HUES6 (cell line): ENCODE results near the gene PBX3.

Experiments used
- H3K27ac ChIP-seq: 2 replicates; pipeline ENCODE4 v1.7.0; 2013; ENCODE audit warnings: low read depth, mild to moderate bottlenecking, low read length, inconsistent platforms
- H3K27me3 ChIP-seq: 2 replicates; pipeline ENCODE4 v1.6.1; 2013; ENCODE audit warnings: low read length; ENCODE audit not compliant: control insufficient read depth, insufficient read depth
- H3K36me3 ChIP-seq: 2 replicates; pipeline ENCODE4 v1.6.1; 2013; ENCODE audit warnings: low read length; ENCODE audit not compliant: control insufficient read depth, insufficient read depth
- H3K4me1 ChIP-seq: 2 replicates; pipeline ENCODE4 v1.6.1; 2013; ENCODE audit warnings: low read length; ENCODE audit not compliant: control insufficient read depth, insufficient read depth
- H3K4me3 ChIP-seq: 2 replicates; pipeline ENCODE4 v1.5.1; 2013; ENCODE audit warnings: low read depth, low read length
- H3K9ac ChIP-seq: one replicate; pipeline ENCODE4 v1.6.1; 2013; ENCODE audit warnings: mild to moderate bottlenecking, low read length
- H3K9me3 ChIP-seq: 2 replicates; pipeline ENCODE4 v1.6.1; 2013; ENCODE audit warnings: low read depth, low read length; ENCODE audit not compliant: control insufficient read depth, insufficient read depth

PBX3 gene

DNA sequence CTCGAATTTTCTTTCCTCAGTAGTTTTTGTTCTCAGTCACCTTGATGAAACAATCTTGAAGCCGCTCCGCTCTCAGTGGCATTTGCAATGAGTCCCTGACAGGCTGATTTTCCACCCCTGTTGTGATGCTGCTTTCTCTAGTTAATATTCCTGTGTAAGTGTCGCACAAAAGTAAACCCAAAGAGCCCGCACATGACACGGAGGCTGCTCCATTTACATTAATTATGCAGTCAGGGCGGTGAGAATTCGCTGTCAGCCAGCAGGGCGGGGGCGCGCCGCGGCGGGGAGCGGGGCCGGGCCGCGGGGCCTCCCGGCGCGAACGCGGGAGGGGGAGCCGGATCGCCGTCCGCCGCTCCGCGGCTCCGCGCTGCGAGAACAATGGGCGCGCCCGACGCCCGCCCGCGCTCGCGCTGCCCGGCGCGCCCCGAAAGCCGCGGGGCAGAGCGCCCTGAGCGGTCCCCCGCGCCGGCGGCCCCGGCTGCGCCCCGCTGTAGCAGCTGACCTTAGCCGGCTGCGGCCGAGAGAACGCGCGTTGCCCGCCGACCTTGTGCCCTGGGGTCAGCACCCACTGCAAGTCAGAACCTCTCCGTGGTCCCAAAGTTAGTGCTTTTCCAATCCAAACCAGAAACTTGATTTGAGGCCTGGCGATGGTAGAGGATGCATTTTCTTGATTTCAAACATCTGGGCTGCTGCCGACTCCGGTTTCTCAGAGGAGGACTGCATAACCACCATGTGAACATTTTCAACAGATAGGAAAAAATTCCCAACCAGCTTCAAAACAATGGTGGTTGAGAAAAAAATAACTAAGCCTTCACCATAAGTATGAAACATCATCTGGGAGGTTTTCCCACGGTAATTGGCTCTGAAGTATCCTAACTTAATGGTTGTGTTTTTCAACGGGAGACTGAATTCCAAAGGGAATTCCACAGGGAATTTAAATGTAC is 142.6 kb downstream of the PBX3 start:
- Histone ChIP-seq H3K4me3 (peak overlapping the region; percentile 69), H3K27ac (peak overlapping the region; percentile 22; the same call in 1 of the 2 replicates), H3K36me3 (no peaks in the 10 kb centered on the region), H3K9ac (peak overlapping the region; percentile 85), H3K9me3 (no peaks in the 10 kb centered on the region), H3K27me3 (no peaks in the 10 kb centered on the region), H3K4me1 (peaks cover 77% of the 10 kb centered on the region)

DNA sequence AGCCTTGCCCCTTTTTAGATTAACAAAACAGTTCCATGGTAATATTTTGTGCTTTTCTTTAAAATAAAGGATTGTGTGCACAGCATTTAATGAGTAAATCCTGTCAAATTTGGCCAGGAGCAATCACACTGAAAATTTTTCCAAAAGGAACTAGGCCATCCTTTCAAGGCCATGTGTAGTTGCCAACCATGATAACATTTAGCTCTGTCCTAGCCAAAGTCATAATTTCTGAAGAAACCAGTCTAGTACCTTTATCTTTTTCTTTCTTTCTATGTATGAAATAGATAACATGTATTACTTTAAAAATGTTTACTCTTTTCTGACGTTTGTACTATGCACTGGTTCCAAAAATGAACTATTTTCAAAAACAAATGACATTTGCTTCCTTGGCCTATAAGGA is 143.7 kb downstream of the PBX3 start:
- Histone ChIP-seq H3K36me3 (no peaks in the 10 kb centered on the region), H3K4me1 (peaks cover 71% of the 10 kb centered on the region), H3K27me3 (no peaks in the 10 kb centered on the region), H3K27ac (no peak overlapping the region), H3K9me3 (no peaks in the 10 kb centered on the region), H3K9ac (no peak overlapping the region), H3K4me3 (no peak overlapping the region)

DNA sequence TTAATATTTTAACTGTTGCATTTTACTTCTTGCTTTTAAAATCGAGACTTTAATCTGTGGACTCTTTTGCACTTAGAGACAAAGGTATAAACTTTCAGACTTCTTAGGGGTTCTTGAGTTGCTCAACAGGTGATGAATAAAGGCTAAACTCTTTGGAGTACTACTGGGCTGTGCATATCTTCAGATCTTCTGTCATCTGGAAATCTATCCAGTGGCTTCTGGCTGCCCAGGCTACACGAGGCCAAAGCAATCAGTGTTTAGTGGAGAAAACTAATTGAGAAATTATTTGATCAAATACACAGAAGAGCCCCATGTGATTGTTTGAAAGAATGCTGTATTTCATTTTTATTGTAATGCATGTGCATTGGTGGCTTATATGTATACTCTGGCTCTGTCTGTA is 146.1 kb downstream of the PBX3 start:
- peaks cover 59% of the 10 kb centered on the region for H3K4me1 ChIP-seq
- H3K27me3 ChIP-seq, result no peaks in the 10 kb centered on the region
- no peak overlapping the region for H3K9ac ChIP-seq
- H3K27ac ChIP-seq, result no peak overlapping the region
- no peaks in the 10 kb centered on the region for H3K9me3 ChIP-seq
- no peak overlapping the region for H3K4me3 ChIP-seq
- no peaks in the 10 kb centered on the region for H3K36me3 ChIP-seq

DNA sequence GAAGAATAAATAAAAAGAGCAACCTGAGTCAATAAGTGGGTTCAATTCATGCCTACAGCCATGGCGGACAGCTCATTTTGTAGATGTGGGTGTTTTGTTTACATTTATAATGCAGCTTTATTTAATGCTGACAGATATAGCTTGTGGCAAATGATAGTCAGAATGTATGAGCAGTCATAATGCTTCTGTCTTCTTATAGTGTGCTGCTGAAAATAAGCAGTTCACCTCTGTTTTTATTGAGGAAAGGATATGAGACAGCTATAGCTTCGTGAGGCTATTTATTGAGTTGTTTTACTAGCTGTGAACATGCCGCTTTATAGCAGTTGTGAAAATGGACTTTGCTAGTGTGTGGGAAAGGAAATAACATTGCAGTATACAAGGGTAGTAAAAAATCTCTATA is 147.4 kb downstream of the PBX3 start:
- no peak overlapping the region for H3K4me3 ChIP-seq
- no peaks in the 10 kb centered on the region for H3K9me3 ChIP-seq
- peaks cover 49% of the 10 kb centered on the region for H3K4me1 ChIP-seq
- no peak overlapping the region for H3K9ac ChIP-seq
- H3K27me3 ChIP-seq, result no peaks in the 10 kb centered on the region
- no peaks in the 10 kb centered on the region for H3K36me3 ChIP-seq
- H3K27ac ChIP-seq, result no peak overlapping the region

DNA sequence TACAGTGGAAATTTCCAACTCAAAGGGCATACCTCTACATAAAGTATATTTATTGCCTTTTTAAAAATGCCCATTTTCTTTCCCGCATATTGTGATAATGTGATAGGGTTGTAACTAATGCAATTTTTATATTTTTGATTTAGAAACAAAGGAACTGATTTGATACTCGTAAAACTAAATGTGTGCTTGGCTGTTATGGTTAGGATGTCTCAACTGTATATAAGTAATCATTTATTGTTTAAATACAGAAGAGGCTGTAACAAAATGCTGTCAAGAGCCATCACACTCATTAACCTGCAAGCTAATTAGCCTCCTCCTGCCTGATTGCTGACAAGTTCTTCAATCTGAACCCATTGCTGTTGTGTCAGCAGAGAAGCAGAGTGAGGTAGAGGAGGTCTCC is 149.2 kb downstream of the PBX3 start:
- no peaks in the 10 kb centered on the region for H3K9me3 ChIP-seq
- no peak overlapping the region for H3K9ac ChIP-seq
- no peak overlapping the region for H3K27ac ChIP-seq
- H3K36me3 ChIP-seq, result no peaks in the 10 kb centered on the region
- no peaks in the 10 kb centered on the region for H3K27me3 ChIP-seq
- peaks cover 38% of the 10 kb centered on the region for H3K4me1 ChIP-seq
- no peak overlapping the region for H3K4me3 ChIP-seq

DNA sequence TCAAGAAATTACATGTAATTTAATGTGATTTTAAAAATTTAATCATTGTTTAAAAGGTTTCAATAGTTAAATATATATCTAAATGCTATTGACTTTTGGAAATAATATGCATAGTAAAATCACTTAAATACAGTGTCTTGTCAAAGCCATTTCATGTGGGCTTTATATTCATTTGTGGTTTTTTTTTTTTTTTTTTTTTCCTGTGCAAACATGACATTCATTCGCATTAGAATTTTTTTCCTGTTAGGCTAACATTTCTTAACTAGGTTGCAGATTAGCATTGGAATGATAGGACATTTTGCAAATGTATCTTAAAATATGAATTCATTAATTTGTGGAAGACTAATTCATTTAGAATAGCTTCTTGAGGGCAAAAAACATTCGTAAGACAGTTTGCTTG is 149.8 kb downstream of the PBX3 start:
- no peak overlapping the region for H3K27ac ChIP-seq
- H3K9ac ChIP-seq, result no peak overlapping the region
- H3K9me3 ChIP-seq, result no peaks in the 10 kb centered on the region
- no peaks in the 10 kb centered on the region for H3K36me3 ChIP-seq
- H3K27me3 ChIP-seq, result no peaks in the 10 kb centered on the region
- H3K4me1 ChIP-seq, result peaks cover 37% of the 10 kb centered on the region
- H3K4me3 ChIP-seq, result no peak overlapping the region

DNA sequence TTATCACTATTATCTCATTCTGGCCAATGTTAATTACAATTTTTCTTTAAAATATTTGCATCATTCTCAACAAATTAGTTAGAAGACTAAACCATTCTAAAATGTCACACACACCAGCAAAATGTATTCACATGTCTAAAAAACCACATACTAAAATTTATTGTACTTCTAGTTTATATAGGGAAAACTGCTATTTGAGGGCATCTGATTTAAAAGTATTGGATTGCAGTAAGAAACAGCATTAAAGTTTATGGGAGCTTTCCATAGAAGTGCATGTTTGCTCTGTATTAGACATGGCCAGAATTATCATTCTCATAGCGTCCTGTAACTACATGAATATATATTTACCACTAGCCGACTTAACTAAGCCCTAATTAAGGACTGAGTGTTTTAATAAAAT is 150.3 kb downstream of the PBX3 start:
- H3K36me3 ChIP-seq, result no peaks in the 10 kb centered on the region
- no peaks in the 10 kb centered on the region for H3K27me3 ChIP-seq
- no peak overlapping the region for H3K9ac ChIP-seq
- no peak overlapping the region for H3K4me3 ChIP-seq
- no peaks in the 10 kb centered on the region for H3K9me3 ChIP-seq
- no peak overlapping the region for H3K27ac ChIP-seq
- peaks cover 33% of the 10 kb centered on the region for H3K4me1 ChIP-seq

DNA sequence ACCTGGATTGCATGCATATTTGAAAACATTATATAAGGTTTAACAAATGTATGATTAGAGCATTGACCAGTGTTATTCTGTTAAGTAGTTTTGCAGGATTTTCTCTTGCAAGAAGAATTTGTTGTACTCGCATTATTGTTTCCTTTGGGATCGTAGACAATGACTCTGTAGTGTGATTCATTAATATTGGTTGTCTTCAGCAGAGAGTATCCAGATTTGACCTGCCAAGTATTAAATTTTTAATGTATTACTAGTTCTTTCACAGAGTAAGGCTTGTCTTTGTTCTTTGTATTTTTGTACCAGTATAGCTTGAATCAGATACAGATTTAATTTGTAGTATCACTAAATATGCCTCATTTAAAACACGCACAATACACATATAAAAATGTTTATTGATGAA is 155.0 kb downstream of the PBX3 start:
- no peaks in the 10 kb centered on the region for H3K27me3 ChIP-seq

DNA sequence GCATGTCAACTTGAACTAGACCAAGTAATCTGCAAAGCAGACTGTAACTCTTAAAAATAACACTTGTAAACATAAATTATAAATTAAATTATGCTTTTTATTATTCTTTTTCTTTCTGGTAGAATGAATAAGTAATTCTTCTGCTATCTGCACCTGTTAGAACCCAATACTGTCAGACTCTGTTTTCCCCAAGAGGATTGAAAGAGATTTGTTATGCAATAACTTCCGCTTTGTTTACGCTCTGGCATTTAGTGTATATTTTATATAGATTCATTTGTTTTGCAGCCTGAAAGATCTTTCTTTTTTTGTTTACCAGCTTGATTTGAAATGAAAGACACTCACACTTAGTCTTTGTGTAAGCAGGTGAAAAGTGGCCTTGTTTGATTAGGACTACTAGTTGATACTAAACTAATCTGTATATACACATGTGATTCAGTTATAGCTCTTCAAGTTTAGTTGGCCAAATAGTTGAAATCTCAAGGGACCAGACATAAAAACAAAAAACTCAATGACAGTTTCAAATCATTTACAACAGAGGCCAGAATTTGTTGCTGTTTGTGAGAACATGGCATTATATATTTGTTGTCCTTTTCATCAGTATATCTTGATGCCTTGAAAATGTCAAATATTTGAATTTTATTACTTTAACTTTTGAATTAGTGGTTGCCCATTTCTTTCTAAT is 155.8 kb downstream of the PBX3 start:
- H3K9ac ChIP-seq, result no peak overlapping the region
- peaks cover 24% of the 10 kb centered on the region for H3K4me1 ChIP-seq
- no peaks in the 10 kb centered on the region for H3K36me3 ChIP-seq
- no peaks in the 10 kb centered on the region for H3K27me3 ChIP-seq
- H3K9me3 ChIP-seq, result no peaks in the 10 kb centered on the region
- no peak overlapping the region for H3K27ac ChIP-seq
- no peak overlapping the region for H3K4me3 ChIP-seq

More for the DNA sequence above, 155.0 kb downstream of the PBX3 start:
- Histone ChIP-seq H3K36me3 (no peaks in the 10 kb centered on the region), H3K4me1 (peaks cover 16% of the 10 kb centered on the region), H3K9ac (no peak overlapping the region), H3K27ac (no peak overlapping the region), H3K4me3 (no peak overlapping the region), H3K9me3 (no peaks in the 10 kb centered on the region)

DNA sequence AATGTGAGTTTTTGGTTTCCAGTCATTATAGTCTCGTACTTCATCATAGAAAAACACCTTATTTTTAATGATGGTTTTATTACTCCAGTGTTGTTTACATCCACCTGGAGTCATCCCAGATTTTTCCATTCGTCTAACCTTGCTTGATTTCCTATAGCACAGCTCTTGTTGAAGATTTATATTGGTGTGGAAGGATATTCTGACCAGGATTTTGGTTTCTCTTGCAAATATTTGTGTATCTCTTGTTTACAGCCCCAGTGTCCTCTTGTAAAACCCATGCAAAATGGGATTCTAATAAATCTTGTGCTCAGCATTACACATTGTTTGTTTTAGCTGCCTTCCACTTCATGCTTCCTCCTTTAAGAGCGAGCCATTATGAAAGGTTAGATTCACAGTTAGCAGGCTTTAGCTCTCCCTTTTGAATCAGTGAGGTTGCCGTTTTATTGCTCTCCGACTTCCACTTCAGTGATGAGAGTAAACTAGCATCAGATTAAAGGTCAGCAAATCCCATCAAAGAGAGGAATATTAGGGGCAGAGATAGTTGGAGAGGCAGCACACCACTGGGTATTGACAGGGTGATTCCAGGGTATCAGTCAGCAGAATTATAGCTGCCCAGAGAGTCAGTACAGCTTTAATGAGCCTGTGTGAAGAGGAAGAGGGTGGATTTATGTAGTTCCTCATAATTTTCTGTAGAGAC is 157.1 kb downstream of the PBX3 start:
- H3K27ac ChIP-seq, result 0 out of 2 replicates have a peak overlapping the region, but pooled peaks have one; percentile 10
- no peak overlapping the region for H3K9ac ChIP-seq
- H3K36me3 ChIP-seq, result no peaks in the 10 kb centered on the region
- H3K4me3 ChIP-seq, result no peak overlapping the region
- no peaks in the 10 kb centered on the region for H3K9me3 ChIP-seq
- peaks cover 28% of the 10 kb centered on the region for H3K4me1 ChIP-seq
- no peaks in the 10 kb centered on the region for H3K27me3 ChIP-seq

DNA sequence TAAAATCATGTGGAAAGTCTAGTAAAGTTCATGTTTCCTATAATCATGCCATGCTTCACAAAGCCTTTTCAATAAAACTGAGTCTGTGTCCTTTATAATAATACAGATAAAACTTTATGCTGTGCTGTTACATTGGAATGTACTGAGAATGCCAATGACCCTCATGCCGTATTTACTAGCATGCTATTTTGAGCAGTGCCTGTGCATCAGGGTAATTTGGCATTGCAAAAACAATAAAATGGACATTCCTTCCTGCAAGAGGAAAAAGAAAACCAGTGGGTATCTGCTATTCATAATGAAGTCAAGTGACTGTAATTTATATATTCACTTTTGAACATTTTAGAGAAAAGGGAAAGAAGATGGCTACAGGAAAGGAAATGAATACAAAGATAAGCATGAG is 159.0 kb downstream of the PBX3 start:
- Histone ChIP-seq H3K9ac (no peak overlapping the region), H3K36me3 (no peaks in the 10 kb centered on the region), H3K27me3 (no peaks in the 10 kb centered on the region)

More for the DNA sequence above, 159.0 kb downstream of the PBX3 start:
- Histone ChIP-seq H3K9me3 (no peaks in the 10 kb centered on the region), H3K4me1 (peaks cover 31% of the 10 kb centered on the region), H3K4me3 (no peak overlapping the region), H3K27ac (no peak overlapping the region)
